Bone marrow (tissue), 2 donors: ENCODE results near the gene RDH5.

ENCODE experiments used
- DNase-seq, 2 donors: peaks; one replicate each; lab custom pipeline; 2025; lab: John Stamatoyannopoulos, UW

RDH5 gene, protein sequence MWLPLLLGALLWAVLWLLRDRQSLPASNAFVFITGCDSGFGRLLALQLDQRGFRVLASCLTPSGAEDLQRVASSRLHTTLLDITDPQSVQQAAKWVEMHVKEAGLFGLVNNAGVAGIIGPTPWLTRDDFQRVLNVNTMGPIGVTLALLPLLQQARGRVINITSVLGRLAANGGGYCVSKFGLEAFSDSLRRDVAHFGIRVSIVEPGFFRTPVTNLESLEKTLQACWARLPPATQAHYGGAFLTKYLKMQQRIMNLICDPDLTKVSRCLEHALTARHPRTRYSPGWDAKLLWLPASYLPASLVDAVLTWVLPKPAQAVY

GRCh38 chr12:55720071-55720564, at the start of gene RDH5:
TSS of gene RDH5 (plus strand) at chr12:55720393. CDS start at chr12:55721185, 792 bp downstream.
- DNase-seq: no peak

GRCh38 chr12:55671746-55672145, 48.4 kb upstream of the RDH5 start:
- DNase-seq: no peak

DNA sequence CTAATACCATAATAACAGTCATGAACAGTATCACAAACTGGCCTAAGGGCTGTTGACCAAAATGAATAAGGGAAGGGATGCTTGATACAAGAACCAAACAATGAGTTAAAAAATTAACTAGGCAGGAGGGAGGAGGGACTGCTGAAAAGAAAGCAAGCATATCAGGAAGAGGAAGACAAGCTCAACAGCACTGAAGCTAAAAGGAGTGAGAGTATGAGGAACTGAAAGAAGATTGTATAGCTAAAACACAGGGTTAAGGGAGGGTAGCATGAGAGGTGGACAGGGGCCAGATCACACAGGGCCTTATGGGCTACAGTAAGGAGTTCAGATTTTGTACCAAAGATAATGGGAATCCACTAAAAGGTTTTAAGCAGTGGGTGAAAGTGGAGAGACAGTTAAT, 46.6 kb upstream of the RDH5 start:
- DNase-seq: no peak

GRCh38 chr12:55675666-55676065, 44.5 kb upstream of the RDH5 start:
- no peak for DNase-seq

DNA sequence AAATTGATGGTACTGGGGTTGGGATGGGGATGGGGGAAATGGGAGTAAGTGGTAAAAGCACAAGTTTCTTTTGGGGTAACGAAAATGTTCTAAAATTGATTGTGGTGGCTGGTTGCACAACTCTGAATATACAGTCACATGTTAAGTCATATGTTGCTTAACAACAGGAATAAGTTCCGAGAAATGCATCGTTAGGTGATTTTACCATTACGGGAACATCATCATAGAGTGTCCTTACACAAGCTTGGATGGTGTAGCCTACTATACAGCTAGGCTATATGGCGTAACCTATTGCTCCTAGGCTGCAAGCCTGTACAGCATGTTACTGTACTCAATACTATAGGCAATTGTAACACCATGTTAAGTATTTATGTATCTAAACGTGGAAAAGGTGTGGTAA, 43.5 kb upstream of the RDH5 start:
- DNase-seq: no peak

- DNase-seq: no peak
These were observed 40.5 kb upstream of the RDH5 start for GRCh38 chr12:55679691-55680090.

DNA sequence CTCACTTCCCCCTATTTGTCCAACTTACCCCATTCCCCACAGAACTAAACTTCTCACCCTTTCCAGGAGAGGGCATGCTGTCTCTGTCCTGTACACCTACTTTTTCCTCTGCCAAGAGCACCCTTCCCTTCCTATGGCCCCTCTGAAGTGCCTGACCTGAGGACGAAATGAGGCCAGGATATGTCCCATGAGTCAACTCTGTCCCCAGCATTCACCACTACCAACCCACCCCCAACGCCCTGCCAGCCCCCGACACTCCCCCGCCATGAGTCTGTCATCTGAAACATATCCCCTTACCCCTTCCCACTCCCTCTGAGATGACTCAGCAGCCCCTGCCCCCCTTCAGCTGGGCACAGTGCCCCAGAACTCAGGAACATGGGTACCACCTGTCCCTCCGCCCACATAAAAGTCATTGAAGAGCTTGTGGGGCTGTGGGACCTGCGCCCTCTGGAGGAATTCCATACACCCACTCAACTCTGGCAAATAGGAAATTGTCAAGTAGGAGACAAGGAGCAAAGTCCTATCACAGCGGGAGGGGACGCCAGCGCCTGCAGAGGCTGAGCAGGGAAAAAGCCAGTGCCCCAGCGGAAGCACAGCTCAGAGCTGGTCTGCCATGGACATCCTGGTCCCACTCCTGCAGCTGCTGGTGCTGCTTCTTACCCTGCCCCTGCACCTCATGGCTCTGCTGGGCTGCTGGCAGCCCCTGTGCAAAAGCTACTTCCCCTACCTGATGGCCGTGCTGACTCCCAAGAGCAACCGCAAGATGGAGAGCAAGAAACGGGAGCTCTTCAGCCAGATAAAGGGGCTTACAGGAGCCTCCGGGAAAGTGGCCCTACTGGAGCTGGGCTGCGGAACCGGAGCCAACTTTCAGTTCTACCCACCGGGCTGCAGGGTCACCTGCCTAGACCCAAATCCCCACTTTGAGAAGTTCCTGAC, 38.8 kb upstream of the RDH5 start:
- DNase-seq: peak in 1 of 2 donors; percentile 49

DNA sequence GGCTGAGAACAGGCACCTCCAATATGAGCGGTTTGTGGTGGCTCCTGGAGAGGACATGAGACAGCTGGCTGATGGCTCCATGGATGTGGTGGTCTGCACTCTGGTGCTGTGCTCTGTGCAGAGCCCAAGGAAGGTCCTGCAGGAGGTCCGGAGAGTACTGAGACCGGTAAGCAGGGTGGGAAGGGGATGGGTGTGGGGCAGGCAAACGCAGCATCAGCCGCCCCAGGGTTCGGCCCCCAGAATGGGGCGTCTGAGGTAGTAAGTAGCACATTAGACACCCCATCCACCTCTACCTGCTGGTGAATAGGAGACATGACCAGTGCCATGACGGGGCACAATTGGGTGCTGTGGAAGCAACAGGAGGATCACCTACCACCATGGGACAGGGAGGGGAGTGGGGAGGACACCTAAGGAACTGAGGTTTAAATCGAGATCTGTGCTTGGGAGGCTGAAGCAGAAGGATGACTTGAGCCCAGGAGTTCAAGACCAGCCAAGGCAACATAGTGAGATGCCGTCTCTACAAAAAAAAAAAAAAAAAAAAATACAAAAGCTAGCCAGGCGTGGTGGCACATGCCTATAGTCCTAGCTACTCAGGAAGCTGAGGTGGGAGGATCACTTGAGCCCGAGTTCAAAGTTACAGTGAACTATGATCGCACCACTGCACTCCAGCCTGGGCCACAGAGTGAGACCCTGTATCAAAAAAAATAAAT, 38.0 kb upstream of the RDH5 start:
- no peak for DNase-seq

DNA sequence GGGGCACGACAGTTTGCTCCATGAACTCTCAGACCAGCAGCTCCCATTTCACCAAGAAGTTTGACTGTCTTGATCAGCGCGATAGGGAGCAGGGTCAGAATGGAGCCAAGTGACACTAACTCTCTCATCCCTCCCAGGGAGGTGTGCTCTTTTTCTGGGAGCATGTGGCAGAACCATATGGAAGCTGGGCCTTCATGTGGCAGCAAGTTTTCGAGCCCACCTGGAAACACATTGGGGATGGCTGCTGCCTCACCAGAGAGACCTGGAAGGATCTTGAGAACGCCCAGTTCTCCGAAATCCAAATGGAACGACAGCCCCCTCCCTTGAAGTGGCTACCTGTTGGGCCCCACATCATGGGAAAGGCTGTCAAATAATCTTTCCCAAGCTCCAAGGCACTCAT, 36.5 kb upstream of the RDH5 start:
- no peak for DNase-seq

DNA sequence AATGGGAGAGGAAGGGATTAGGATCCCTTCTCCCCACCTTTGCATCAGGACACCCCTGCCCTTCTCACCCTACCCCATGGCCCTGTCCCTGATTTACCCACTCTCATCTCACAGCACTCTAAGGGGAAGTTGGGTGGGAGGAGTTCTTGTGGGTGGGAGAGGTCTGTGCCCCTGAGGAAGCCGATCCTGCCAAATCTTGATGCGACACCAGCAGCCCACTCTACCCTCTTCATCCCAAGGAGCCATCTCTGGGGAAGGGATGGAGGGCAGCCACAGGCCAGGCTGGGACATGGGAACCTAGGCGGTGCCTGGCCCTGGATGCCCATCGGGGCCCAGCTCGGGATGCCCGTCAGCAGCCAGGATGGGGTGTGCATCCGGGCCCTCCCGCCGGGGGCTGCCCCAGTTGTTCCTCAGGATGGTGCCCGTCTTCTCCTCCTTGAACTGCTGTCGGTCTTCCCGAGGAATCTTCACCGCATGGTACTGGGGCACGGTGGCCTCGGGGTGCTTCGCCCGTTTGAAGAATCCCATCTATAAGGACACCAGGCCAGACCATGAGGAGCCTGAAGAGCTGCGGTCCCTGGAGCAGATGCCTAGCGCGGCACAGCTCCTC, 35.3 kb upstream of the RDH5 start:
- no peak for DNase-seq

- DNase-seq: no peak
These were observed 34.5 kb upstream of the RDH5 start for GRCh38 chr12:55685671-55686070.

GRCh38 chr12:55686366-55687010, 33.7 kb upstream of the RDH5 start:
- DNase-seq: no peak

DNA sequence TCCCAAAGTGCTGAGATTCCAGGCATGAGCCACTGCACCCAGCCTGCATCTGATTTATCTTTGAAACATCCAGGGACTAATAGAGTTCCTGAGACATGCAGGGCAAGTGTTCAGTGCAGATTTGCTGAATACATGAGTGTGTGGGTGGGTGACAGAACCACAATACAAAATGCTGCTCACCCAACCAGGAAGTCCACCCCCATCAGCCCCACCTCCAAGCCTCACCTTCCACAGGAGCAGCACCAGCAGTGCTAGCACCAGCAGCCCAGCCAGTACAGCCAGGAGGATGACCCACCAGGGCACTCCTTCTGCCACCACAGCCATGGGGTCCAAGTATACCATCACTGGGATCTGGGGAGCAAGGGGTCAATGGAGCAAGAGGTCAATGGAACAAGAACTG, 32.4 kb upstream of the RDH5 start:
- no peak for DNase-seq

DNA sequence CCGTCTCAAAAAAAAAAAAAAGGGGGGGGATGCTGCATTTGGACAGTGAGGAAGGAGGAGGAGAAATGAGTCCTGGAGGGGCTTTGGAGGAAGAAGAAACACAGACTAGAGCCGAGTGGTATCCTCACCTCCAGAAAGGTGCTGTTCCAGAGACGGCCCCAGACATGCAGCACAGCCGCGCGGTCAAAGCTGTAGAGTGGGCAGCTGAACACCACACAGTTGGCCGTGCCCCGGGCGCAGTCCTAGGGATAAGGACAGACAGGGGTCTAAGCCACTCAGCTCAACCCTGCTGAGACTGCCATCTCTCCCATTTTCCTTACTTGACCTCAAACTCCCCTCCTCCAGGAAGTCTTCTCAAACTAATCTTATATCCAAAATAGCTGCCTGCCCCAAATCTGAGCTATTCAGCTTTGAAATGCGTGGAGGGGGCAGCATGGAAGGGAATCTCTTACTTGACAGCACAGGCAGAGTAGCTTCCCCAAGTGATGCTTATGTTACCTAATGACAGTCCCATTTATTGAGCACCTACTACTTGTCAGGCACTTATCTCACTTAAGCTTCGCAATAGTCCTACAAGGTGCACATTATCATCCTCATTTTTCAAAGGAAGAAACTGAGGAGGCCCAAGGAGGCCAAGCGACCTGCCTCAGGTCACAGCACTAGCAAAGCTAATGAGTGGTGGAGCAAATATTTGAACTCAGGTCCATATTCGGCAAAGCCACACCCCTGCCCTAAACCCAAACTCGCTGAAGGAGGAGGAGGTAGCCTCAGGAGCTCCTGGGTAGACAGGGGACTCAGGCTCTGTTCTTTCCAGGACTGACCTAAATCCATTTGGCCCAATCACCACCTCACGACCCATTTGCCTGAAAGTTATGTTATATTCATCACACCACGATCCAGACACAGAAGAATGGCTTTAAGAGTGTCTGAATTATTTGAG, 31.2 kb upstream of the RDH5 start:
- no peak for DNase-seq

- DNase-seq: no peak
These were observed 27.4 kb upstream of the RDH5 start for GRCh38 chr12:55692631-55693322.

GRCh38 chr12:55693323-55694187, 26.6 kb upstream of the RDH5 start:
- no peak for DNase-seq

DNA sequence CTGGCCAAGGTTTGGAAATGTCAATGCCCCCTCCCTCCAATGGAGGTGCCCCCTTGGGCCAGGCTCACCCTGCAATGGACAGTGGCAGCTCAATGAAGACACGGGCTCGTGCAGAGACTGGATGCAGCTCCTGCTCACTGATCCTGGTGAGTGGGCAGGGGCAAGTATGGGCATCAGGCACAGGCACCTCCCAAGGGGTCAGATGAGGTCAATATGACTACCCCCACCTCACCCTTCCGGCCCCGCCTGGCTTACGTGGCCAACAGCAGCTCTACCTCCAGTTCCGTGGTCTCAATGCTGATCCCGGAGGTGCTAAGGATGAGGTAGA, 26.0 kb upstream of the RDH5 start:
- no peak for DNase-seq

DNA sequence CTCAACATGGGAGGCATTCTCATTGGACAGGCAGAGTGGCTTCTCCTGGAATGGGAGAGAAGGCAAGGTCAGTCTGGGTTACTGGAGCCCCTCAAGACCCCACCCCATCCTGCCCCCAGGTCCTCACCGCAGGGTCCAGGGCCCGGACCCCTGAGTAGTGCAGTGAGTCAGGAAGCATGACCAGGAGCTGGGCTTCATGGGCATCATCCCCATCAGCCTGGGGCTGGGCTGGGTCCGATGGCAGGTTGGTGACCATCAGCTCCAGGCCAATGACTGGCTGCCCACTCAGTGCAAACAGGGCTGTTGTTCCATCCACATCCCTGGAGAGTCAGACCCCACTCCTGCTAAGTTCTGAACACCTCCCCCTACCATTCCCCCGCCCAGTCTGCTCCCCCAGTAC, 25.5 kb upstream of the RDH5 start:
- DNase-seq: no peak

DNA sequence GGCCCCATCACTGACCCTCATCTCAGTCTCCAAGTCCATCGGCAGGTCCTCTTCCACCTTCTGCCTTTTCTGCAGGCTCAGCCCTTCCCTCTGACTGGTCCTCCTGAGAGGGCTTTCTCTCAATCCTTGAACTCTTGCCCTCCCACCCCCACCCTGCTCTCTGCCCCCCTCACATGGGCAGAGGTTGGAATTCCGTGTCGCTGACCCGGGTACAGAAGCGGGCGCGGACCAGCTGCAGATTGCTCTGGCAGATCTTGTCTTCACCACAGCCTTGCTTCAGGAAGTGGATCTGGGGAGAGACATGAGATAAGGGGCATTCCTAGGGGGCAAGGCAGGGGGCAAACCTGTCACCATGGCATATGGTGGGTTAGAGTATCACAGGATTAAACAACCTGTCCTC, 24.8 kb upstream of the RDH5 start:
- DNase-seq: no peak
